ENCODE results near the gene TMEM63B. TPM values are rescaled to one million over a fixed set of nuclear protein-coding genes. Genes with fewer than 3 reads are reported as not detected.

TMEM63B gene
- total RNA-seq, 1 donor from 2014 or later, result 36.2 TPM

GRCh38 chr6:44188819-44189218 is 61.5 kb downstream of the TMEM63B start:
- no peak for DNase-seq (ENCODE audit: extremely low spot score, unreplicated experiment)
- no peak overlapping the region for H3K4me3 Mint-ChIP-seq (ENCODE audit: unreplicated experiment)
- H3K9me3 Mint-ChIP-seq (ENCODE audit: unreplicated experiment), result no peaks in the 10 kb centered on the region
- peaks cover 32% of the 10 kb centered on the region for H3K27me3 Mint-ChIP-seq (ENCODE audit: unreplicated experiment)
- H3K4me1 Mint-ChIP-seq (ENCODE audit: unreplicated experiment), result peaks cover 5% of the 10 kb centered on the region
- no peak overlapping the region for H3K27ac Mint-ChIP-seq (ENCODE audit: unreplicated experiment)
- TF ChIP-seq CTCF (IDR thresholded peaks at IDR 0.05), result no peak
- no peaks in the 10 kb centered on the region for H3K36me3 Mint-ChIP-seq (ENCODE audit: unreplicated experiment)

- Mint-ChIP-seq H3K36me3 (ENCODE audit: unreplicated experiment) (no peaks in the 10 kb centered on the region), H3K4me3 (ENCODE audit: unreplicated experiment) (no peak overlapping the region), H3K4me1 (ENCODE audit: unreplicated experiment) (peaks cover 5% of the 10 kb centered on the region), H3K27me3 (ENCODE audit: unreplicated experiment) (peaks cover 29% of the 10 kb centered on the region), H3K9me3 (ENCODE audit: unreplicated experiment) (no peaks in the 10 kb centered on the region), H3K27ac (ENCODE audit: unreplicated experiment) (no peak overlapping the region)
- no peak for DNase-seq (ENCODE audit: extremely low spot score, unreplicated experiment)
- TF ChIP-seq CTCF (IDR thresholded peaks at IDR 0.05), result no peak
Observed at GRCh38 chr6:44189257-44189656, 61.9 kb downstream of the TMEM63B start.

GRCh38 chr6:44190715-44191114 is 63.4 kb downstream of the TMEM63B start:
- peaks cover 5% of the 10 kb centered on the region for H3K4me1 Mint-ChIP-seq (ENCODE audit: unreplicated experiment)
- DNase-seq (ENCODE audit: extremely low spot score, unreplicated experiment), result no peak
- H3K27ac Mint-ChIP-seq (ENCODE audit: unreplicated experiment), result no peak overlapping the region
- no peak overlapping the region for H3K4me3 Mint-ChIP-seq (ENCODE audit: unreplicated experiment)
- no peaks in the 10 kb centered on the region for H3K36me3 Mint-ChIP-seq (ENCODE audit: unreplicated experiment)
- TF ChIP-seq CTCF (IDR thresholded peaks at IDR 0.05), result no peak
- H3K27me3 Mint-ChIP-seq (ENCODE audit: unreplicated experiment), result peaks cover 28% of the 10 kb centered on the region
- H3K9me3 Mint-ChIP-seq (ENCODE audit: unreplicated experiment), result no peaks in the 10 kb centered on the region

- no peak overlapping the region for H3K4me3 Mint-ChIP-seq (ENCODE audit: unreplicated experiment)
- H3K9me3 Mint-ChIP-seq (ENCODE audit: unreplicated experiment), result no peaks in the 10 kb centered on the region
- no peak for DNase-seq (ENCODE audit: extremely low spot score, unreplicated experiment)
- H3K4me1 Mint-ChIP-seq (ENCODE audit: unreplicated experiment), result peaks cover 5% of the 10 kb centered on the region
- no peak for TF ChIP-seq CTCF (IDR thresholded peaks at IDR 0.05)
- H3K27ac Mint-ChIP-seq (ENCODE audit: unreplicated experiment), result no peak overlapping the region
- peaks cover 22% of the 10 kb centered on the region for H3K27me3 Mint-ChIP-seq (ENCODE audit: unreplicated experiment)
- no peaks in the 10 kb centered on the region for H3K36me3 Mint-ChIP-seq (ENCODE audit: unreplicated experiment)
Observed at GRCh38 chr6:44192428-44193041, 65.2 kb downstream of the TMEM63B start.

- H3K9me3 Mint-ChIP-seq (ENCODE audit: unreplicated experiment), result no peaks in the 10 kb centered on the region
- peaks cover 22% of the 10 kb centered on the region for H3K27me3 Mint-ChIP-seq (ENCODE audit: unreplicated experiment)
- no peaks in the 10 kb centered on the region for H3K36me3 Mint-ChIP-seq (ENCODE audit: unreplicated experiment)
- no peak overlapping the region for H3K4me3 Mint-ChIP-seq (ENCODE audit: unreplicated experiment)
- DNase-seq (ENCODE audit: extremely low spot score, unreplicated experiment), result no peak
- H3K4me1 Mint-ChIP-seq (ENCODE audit: unreplicated experiment), result peaks cover 5% of the 10 kb centered on the region
- H3K27ac Mint-ChIP-seq (ENCODE audit: unreplicated experiment), result no peak overlapping the region
- TF ChIP-seq CTCF (IDR thresholded peaks at IDR 0.05), result no peak
Observed at GRCh38 chr6:44193307-44193910, 66.1 kb downstream of the TMEM63B start.
